CD14-positive monocyte (primary cell): ENCODE results near the gene CYREN. TPM values are rescaled to one million over a fixed set of nuclear protein-coding genes. Genes with fewer than 3 reads are reported as not detected.

Experiments used
- DNase-seq, 3 donors: peaks; one replicate each; pipeline ENCODE4 v3.0.0-alpha.2; 2011 to 2022
- H2AFZ ChIP-seq: 2 replicates; pipeline ENCODE4 v1.6.0; 2012; ENCODE audit warnings: mild to moderate bottlenecking, low read depth, low read length, inconsistent platforms; ENCODE audit not compliant: insufficient read depth, poor library complexity, severe bottlenecking
- H3K27ac ChIP-seq, 2 donors: 1 replicate in 1 of 2; 2 replicates in 1 of 2; pipeline ENCODE4 v1.5.1; 2012 to 2013; ENCODE audit warnings: low read length in 2 of 2, control low read depth in 1 of 2, inconsistent platforms in 1 of 2, low read depth in 1 of 2, mild to moderate bottlenecking in 1 of 2
- H3K27me3 ChIP-seq, 2 donors: one replicate each; pipeline versions ENCODE4 v1.6.0 to v1.6.1; 2011 to 2013; ENCODE audit warnings: low read length in 2 of 2; ENCODE audit not compliant: control insufficient read depth in 2 of 2, insufficient read depth in 2 of 2
- H3K36me3 ChIP-seq, 2 donors: replicated peaks in 1 of 2; 1 replicate in 1 of 2; 2 replicates in 1 of 2; pipeline versions ENCODE4 v1.5.1 to v1.6.1; 2012 to 2013; ENCODE audit warnings: low read length in 2 of 2, control low read depth in 1 of 2, inconsistent platforms in 1 of 2, mild to moderate bottlenecking in 1 of 2; ENCODE audit not compliant: insufficient read depth in 2 of 2, control insufficient read depth in 1 of 2
- H3K4me1 ChIP-seq, 2 donors: 1 replicate in 1 of 2; 2 replicates in 1 of 2; pipeline versions ENCODE4 v1.5.1 to v1.6.1; 2012 to 2013; ENCODE audit warnings: low read length in 2 of 2, control low read depth in 1 of 2, inconsistent platforms in 1 of 2, mild to moderate bottlenecking in 1 of 2, moderate library complexity in 1 of 2; ENCODE audit not compliant: insufficient read depth in 2 of 2, control insufficient read depth in 1 of 2
- H3K4me2 ChIP-seq: replicated peaks from 2 replicates; pipeline ENCODE3; 2012; ENCODE audit warnings: low read length, moderate library complexity, mild to moderate bottlenecking; ENCODE audit not compliant: poor library complexity, severe bottlenecking; ENCODE audit errors: extremely low read depth
- H3K4me3 ChIP-seq, 3 experiments: fragments of 200-600 bp in 1 of 3; sonication (generic) in 1 of 3; replicated peaks in 1 of 3; 1 replicate in 2 of 3; 2 replicates in 1 of 3; pipeline ENCODE4 v1.5.1; 2011 to 2013; ENCODE audit warnings: low read length in 3 of 3, mild to moderate bottlenecking in 3 of 3, control low read depth in 2 of 3, low read depth in 2 of 3, inconsistent platforms in 1 of 3, moderate library complexity in 1 of 3
- H3K79me2 ChIP-seq: 2 replicates; pipeline ENCODE4 v1.6.0; 2012; ENCODE audit warnings: mild to moderate bottlenecking, control low read depth, inconsistent platforms, low read length, moderate library complexity; ENCODE audit not compliant: insufficient read depth
- H3K9ac ChIP-seq: 2 replicates; pipeline ENCODE4 v1.6.0; 2017; ENCODE audit warnings: low read length, mild to moderate bottlenecking; ENCODE audit not compliant: insufficient read depth, poor library complexity, severe bottlenecking
- H3K9me3 ChIP-seq, 2 donors: replicated peaks in 1 of 2; 1 replicate in 1 of 2; 2 replicates in 1 of 2; pipeline versions ENCODE4 v1.5.1 to v1.6.1; 2012 to 2013; ENCODE audit warnings: low read length in 2 of 2, control low read depth in 1 of 2; ENCODE audit not compliant: control insufficient read depth in 1 of 2, insufficient read depth in 1 of 2
- H4K20me1 ChIP-seq: 2 replicates; pipeline ENCODE4 v1.6.0; 2012; ENCODE audit warnings: mild to moderate bottlenecking, low read length, control low read depth, moderate library complexity; ENCODE audit not compliant: insufficient read depth
- H3K27ac Mint-ChIP-seq, 7 donors: one replicate each; pipeline ENCODE4 v1.8.0; 2020; ENCODE audit warnings: mild to moderate bottlenecking in 7 of 7, mixed read lengths in 7 of 7, moderate library complexity in 6 of 7, inconsistent platforms in 2 of 7
- H3K27me3 Mint-ChIP-seq, 3 donors: one replicate each; pipeline ENCODE4 v1.8.0; 2021 to 2022; ENCODE audit warnings: low read depth in 3 of 3, mild to moderate bottlenecking in 3 of 3, mixed read lengths in 3 of 3, moderate library complexity in 3 of 3, inconsistent platforms in 1 of 3
- H3K36me3 Mint-ChIP-seq, 2 donors: one replicate each; pipeline ENCODE4 v1.8.0; 2020; ENCODE audit warnings: mixed read lengths in 2 of 2, inconsistent platforms in 1 of 2, mild to moderate bottlenecking in 1 of 2
- H3K4me1 Mint-ChIP-seq: one replicate; pipeline ENCODE4 v1.8.0; 2020; ENCODE audit warnings: mild to moderate bottlenecking, mixed read lengths
- H3K4me3 Mint-ChIP-seq, 2 donors: one replicate each; pipeline ENCODE4 v1.8.0; 2020; ENCODE audit warnings: mild to moderate bottlenecking in 2 of 2, mixed read lengths in 2 of 2, moderate library complexity in 1 of 2
- H3K9me3 Mint-ChIP-seq, 7 donors: one replicate each; pipeline ENCODE4 v1.8.0; 2020 to 2022; ENCODE audit warnings: mixed read lengths in 7 of 7, mild to moderate bottlenecking in 6 of 7, moderate library complexity in 6 of 7, inconsistent platforms in 2 of 7
- CTCF ChIP-seq: fragments of 200-600 bp; IDR thresholded peaks from one replicate; pipeline ENCODE4 v1.8.0; 2022; ENCODE audit warnings: antibody characterized with exemption, mild to moderate bottlenecking
- WGBS: methylation state at CpG from one replicate; pipeline ENCODE4 v1.1.5; 2013; ENCODE audit warnings: missing lambda C conversion rate; ENCODE audit not compliant: insufficient coverage; 5-methylcytosine and 5-hydroxymethylcytosine counted together
- intact Hi-C, 2 donors: fragments of 100-400 bp; cut with micrococcal nuclease; formaldehyde crosslinking; loops; one replicate each; pipeline versions ENCODE4 v1.15.0 to v1.15.1; 2023
- polyA plus RNA-seq, 3 donors: library from polyadenylated mRNA; depleted of rRNA in 1 of 3; unstranded in 2 of 3; stranded (reverse) in 1 of 3; fragments of 300-500 nt in 2 of 3; fragments of >200 nt in 1 of 3; fragmentation: Illumina TruSeq in 2 of 3; gene quantifications; 1 replicate in 2 of 3; 2 replicates in 1 of 3; pipeline ENCODE4 v1.2.3, GENCODE V29; 2012 to 2021

CYREN gene
- polyA plus RNA-seq, 3 donors, result 20.6 to 47.4 (median 40.1) TPM

GRCh38 chr7:135160098-135160857, 10.2 kb downstream of the CYREN start:
- Mint-ChIP-seq H3K36me3 (peaks cover 58 to 70% of the 10 kb centered on the region in 2 donors), H3K27ac (peak overlapping the region; percentile 85 to 95 (median 91)), H3K4me1 (peaks cover 42% of the 10 kb centered on the region), H3K4me3 (peak overlapping the region; percentile 43 to 68), H3K27me3 (no peaks in the 10 kb centered on the region), H3K9me3 (peaks cover 18 to 28% (median 25%) of the 10 kb centered on the region in 7 donors)
- Histone ChIP-seq H3K4me2 (peak overlapping the region; percentile 50), H2AFZ (no peak overlapping the region), H4K20me1 (peaks cover 43% of the 10 kb centered on the region), H3K36me3 (peaks cover 11 to 59% of the 10 kb centered on the region in 2 donors), H3K4me3 (peak overlapping the region in 1 of 3 experiments; percentile 48), H3K27me3 (no peaks in the 10 kb centered on the region), H3K79me2 (peaks cover 79% of the 10 kb centered on the region), H3K27ac (peak overlapping the region; percentile 59 to 82), H3K9ac (peak overlapping the region; percentile 44), H3K4me1 (peaks cover 32 to 47% of the 10 kb centered on the region in 2 donors), H3K9me3 (peaks cover 13 to 22% of the 10 kb centered on the region in 2 donors)
- 67% methylated on average over 1 of the region's 5 CpGs for WGBS
- peak in 2 of 3 donors; percentile 38 to 44 for DNase-seq
- no peak for TF ChIP-seq CTCF
- intact Hi-C loops, result loop anchor here in 1 of 2 donors (10.0 kb wide), 1 partner anchor 45 kb away; no protein-coding TSS in a partner anchor

- DNase-seq, result no peak
- no peak for TF ChIP-seq CTCF
- peaks cover 13 to 22% of the 10 kb centered on the region in 2 donors for H3K9me3 ChIP-seq
- H3K4me1 Mint-ChIP-seq, result peaks cover 39% of the 10 kb centered on the region
- H3K79me2 ChIP-seq, result peaks cover 78% of the 10 kb centered on the region
- H3K27me3 Mint-ChIP-seq, result no peaks in the 10 kb centered on the region
- peak overlapping the region; percentile 50 for H3K4me2 ChIP-seq
- H3K27ac Mint-ChIP-seq, result peak overlapping the region; percentile 6 to 95 (median 85)
- intact Hi-C loops, result loop anchor here in 1 of 2 donors (10.0 kb wide), 1 partner anchor 45 kb away; no protein-coding TSS in a partner anchor
- H3K27ac ChIP-seq, result peak overlapping the region in 1 of 2 donors; percentile 82
- H3K9me3 Mint-ChIP-seq, result peaks cover 20 to 35% (median 26%) of the 10 kb centered on the region in 7 donors
- peaks cover 3 to 52% of the 10 kb centered on the region in 2 donors for H3K36me3 ChIP-seq
- no peak overlapping the region for H3K9ac ChIP-seq
- H3K27me3 ChIP-seq, result no peaks in the 10 kb centered on the region
- H2AFZ ChIP-seq, result no peak overlapping the region
- H4K20me1 ChIP-seq, result peaks cover 35% of the 10 kb centered on the region
- 100% methylated on average over 1 of the region's 2 CpGs for WGBS
- peaks cover 52 to 67% of the 10 kb centered on the region in 2 donors for H3K36me3 Mint-ChIP-seq
- H3K4me3 Mint-ChIP-seq, result no peak overlapping the region
- H3K4me3 ChIP-seq, result peak overlapping the region in 1 of 3 experiments; percentile 48
- H3K4me1 ChIP-seq, result peaks cover 32 to 39% of the 10 kb centered on the region in 2 donors
These were observed 11.0 kb downstream of the CYREN start for GRCh38 chr7:135159359-135160085.
